Loucy (cell line): Measurements from ENCODE around the gene ZFAND3.

ENCODE experiments used
- EZH2phosphoT487 ChIP-seq: fragments of 200-600 bp; IDR thresholded peaks from 2 replicates; pipeline ENCODE4 v1.6.1; 2018; ENCODE audit warnings: antibody characterized with exemption, mild to moderate bottlenecking, moderate library complexity, borderline replicate concordance
- TF ChIP-seq, protein P1 (sequence below): fragments of 200-600 bp; sonication (generic); conservative IDR thresholded peaks from 2 replicates; pipeline ENCODE4 v1.5.1; 2014; ENCODE audit warnings: mild to moderate bottlenecking, antibody characterized with exemption, low read length

- TF ChIP-seq, protein P1, sequence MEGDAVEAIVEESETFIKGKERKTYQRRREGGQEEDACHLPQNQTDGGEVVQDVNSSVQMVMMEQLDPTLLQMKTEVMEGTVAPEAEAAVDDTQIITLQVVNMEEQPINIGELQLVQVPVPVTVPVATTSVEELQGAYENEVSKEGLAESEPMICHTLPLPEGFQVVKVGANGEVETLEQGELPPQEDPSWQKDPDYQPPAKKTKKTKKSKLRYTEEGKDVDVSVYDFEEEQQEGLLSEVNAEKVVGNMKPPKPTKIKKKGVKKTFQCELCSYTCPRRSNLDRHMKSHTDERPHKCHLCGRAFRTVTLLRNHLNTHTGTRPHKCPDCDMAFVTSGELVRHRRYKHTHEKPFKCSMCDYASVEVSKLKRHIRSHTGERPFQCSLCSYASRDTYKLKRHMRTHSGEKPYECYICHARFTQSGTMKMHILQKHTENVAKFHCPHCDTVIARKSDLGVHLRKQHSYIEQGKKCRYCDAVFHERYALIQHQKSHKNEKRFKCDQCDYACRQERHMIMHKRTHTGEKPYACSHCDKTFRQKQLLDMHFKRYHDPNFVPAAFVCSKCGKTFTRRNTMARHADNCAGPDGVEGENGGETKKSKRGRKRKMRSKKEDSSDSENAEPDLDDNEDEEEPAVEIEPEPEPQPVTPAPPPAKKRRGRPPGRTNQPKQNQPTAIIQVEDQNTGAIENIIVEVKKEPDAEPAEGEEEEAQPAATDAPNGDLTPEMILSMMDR, result no peak
- no peak for TF ChIP-seq EZH2phosphoT487
Observed at GRCh38 chr6:37851997-37852524, 32.5 kb downstream of the ZFAND3 start.
